Vagina (tissue), 2 donors: ENCODE results near the gene TNFAIP3. TPM values are rescaled to one million over a fixed set of nuclear protein-coding genes. Genes with fewer than 3 reads are reported as not detected.

Experiments
- DNase-seq, 2 donors: peaks; one replicate each; pipeline ENCODE4 v3.0.0-alpha.2; 2017; ENCODE audit errors: extremely low spot score in 2 of 2
- H3K27ac ChIP-seq: fragments of 200-600 bp; sonication (generic); one replicate; pipeline ENCODE4 v1.5.1; 2019
- H3K27me3 ChIP-seq: fragments of 200-600 bp; sonication (generic); one replicate; pipeline ENCODE4 v1.5.1; 2019
- H3K36me3 ChIP-seq, 2 donors: fragments of 200-600 bp; sonication (generic); one replicate each; pipeline ENCODE4 v1.5.1; 2017 to 2019
- H3K4me1 ChIP-seq: fragments of 200-600 bp; sonication (generic); one replicate; pipeline ENCODE4 v1.5.1; 2019
- H3K4me3 ChIP-seq, 2 donors: fragments of 200-600 bp; sonication (generic); 1 replicate in 1 of 2; 2 replicates in 1 of 2; pipeline ENCODE4 v1.5.1; 2016 to 2019
- H3K9me3 ChIP-seq: fragments of 200-600 bp; sonication (generic); one replicate; pipeline ENCODE4 v1.5.1; 2019
- POLR2A ChIP-seq, 2 donors: fragments of 450-650 bp; IDR thresholded peaks; one replicate each; pipeline ENCODE4 v1.6.1; 2017; ENCODE audit warnings: antibody characterized with exemption in 2 of 2, mild to moderate bottlenecking in 2 of 2, moderate library complexity in 2 of 2
- POLR2AphosphoS5 ChIP-seq, 2 donors: sonication (generic); formaldehyde crosslinking; IDR thresholded peaks; one replicate each; pipeline ENCODE4 v1.9.0; 2017; ENCODE audit warnings: antibody characterized with exemption in 2 of 2, mild to moderate bottlenecking in 2 of 2, low read depth in 1 of 2; ENCODE audit not compliant: insufficient read depth in 1 of 2
- intact Hi-C: fragments of 100-400 bp; cut with DNase I; formaldehyde crosslinking; loops from one replicate; pipeline ENCODE4 v1.15.1; 2023
- total RNA-seq: library from RNA; depleted of rRNA; stranded (reverse); fragments of >200 nt; gene quantifications from one replicate; pipeline ENCODE4 v1.2.3, GENCODE V29; 2016
- TF ChIP-seq, protein P1 (sequence below), 3 experiments: fragments of 450-650 bp in 2 of 3; fragments of 200-600 bp in 1 of 3; sonication (generic) in 1 of 3; IDR thresholded peaks; one replicate each; pipeline ENCODE4 v1.5.1; 2017 to 2019; ENCODE audit warnings: antibody characterized with exemption in 3 of 3, mild to moderate bottlenecking in 2 of 3, moderate library complexity in 2 of 3

TNFAIP3 gene
- total RNA-seq, 1 donor from 2014 or later: 28.5 TPM

DNA sequence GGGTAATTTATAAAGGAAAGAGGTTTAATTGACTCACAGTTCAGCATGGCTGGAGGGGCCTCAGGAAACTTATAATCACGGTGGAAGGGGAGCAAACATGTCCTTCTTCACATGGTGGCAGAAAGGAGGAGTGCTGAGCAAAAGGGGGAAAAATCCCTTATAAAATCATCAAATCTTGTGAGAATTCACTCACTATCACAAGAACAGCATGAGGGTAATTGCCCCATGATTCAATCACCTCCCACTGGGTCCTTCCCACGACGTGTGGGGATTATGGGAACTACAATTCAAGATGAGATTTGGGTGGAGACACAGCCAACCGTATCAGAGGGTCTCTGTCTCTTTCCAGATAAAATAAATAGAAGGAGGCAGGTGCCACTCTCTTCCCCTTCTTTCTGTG, 48.7 kb downstream of the TNFAIP3 start:
- no peak for DNase-seq
- Histone ChIP-seq H3K9me3 (no peaks in the 10 kb centered on the region), H3K36me3 (no peaks in the 10 kb centered on the region), H3K4me1 (no peaks in the 10 kb centered on the region), H3K27me3 (no peaks in the 10 kb centered on the region), H3K27ac (no peak overlapping the region), H3K4me3 (no peak overlapping the region)
- TF ChIP-seq POLR2AphosphoS5 (IDR thresholded peaks at IDR 0.05; ENCODE audit: insufficient read depth in 1 of 2, low read depth in 1 of 2) (no peak), POLR2A (IDR thresholded peaks at IDR 0.05) (no peak)
- TF ChIP-seq, protein P1, sequence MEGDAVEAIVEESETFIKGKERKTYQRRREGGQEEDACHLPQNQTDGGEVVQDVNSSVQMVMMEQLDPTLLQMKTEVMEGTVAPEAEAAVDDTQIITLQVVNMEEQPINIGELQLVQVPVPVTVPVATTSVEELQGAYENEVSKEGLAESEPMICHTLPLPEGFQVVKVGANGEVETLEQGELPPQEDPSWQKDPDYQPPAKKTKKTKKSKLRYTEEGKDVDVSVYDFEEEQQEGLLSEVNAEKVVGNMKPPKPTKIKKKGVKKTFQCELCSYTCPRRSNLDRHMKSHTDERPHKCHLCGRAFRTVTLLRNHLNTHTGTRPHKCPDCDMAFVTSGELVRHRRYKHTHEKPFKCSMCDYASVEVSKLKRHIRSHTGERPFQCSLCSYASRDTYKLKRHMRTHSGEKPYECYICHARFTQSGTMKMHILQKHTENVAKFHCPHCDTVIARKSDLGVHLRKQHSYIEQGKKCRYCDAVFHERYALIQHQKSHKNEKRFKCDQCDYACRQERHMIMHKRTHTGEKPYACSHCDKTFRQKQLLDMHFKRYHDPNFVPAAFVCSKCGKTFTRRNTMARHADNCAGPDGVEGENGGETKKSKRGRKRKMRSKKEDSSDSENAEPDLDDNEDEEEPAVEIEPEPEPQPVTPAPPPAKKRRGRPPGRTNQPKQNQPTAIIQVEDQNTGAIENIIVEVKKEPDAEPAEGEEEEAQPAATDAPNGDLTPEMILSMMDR (IDR thresholded peaks at IDR 0.05): no peak
- intact Hi-C loops: no loop called here

DNA sequence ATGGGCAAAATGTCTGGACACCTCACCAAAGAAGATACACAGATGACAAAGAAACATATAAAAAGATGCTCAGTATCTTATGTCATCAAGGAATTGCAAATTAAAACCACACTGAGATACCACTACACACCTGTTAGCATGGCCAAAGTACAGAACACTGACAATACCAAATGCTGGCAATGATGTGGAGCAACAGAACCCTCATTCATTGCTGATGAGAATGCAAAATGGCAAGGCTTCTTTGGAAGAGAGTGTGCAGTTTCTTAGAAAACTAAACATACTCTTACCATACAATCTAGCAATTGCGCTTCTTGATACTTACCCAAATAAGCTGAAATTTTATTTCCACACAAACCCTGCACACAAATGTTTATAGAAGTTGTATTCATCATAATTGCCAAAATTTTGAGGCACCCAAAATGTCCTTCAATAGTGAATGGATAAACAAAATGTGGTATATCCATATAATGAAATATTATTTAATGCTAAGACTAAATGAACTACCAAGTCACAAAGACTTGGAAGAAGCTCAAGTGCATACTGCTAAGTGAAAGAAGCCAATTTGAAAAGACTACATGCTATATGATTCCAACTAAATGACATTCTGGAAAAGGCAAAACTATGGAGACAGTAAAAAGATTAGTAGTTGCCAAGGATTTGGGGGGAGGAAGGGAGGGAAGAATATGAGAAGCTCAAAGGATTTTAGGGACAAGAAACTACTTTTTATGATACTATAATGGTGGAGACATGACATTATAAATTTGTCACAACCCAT, 50.7 kb downstream of the TNFAIP3 start:
- intact Hi-C loops: no loop called here

DNA sequence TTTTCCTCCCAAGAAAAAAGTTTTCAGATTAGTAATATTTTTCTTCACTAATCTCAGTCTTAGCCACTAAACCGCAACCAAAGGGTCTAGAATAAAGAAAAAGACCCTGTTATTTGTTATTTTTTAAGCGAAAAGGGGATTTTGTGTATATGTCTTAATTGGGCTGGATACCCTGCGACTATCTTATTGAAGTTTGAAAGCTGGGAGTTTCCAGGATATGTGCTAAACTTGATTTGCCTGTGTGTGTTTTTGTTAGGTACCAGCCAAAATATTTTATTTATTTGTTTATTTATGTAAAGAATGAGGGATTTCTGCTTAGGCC, 52.4 kb downstream of the TNFAIP3 start:
- H3K9me3 ChIP-seq: no peaks in the 10 kb centered on the region
- H3K27me3 ChIP-seq: no peaks in the 10 kb centered on the region
- TF ChIP-seq POLR2A (IDR thresholded peaks at IDR 0.05) (no peak), POLR2AphosphoS5 (IDR thresholded peaks at IDR 0.05; ENCODE audit: insufficient read depth in 1 of 2, low read depth in 1 of 2) (no peak)
- TF ChIP-seq, protein P1 (IDR thresholded peaks at IDR 0.05): no peak
- H3K27ac ChIP-seq: no peak overlapping the region
- H3K4me1 ChIP-seq: no peaks in the 10 kb centered on the region
- H3K4me3 ChIP-seq: no peak overlapping the region
- H3K36me3 ChIP-seq: no peaks in the 10 kb centered on the region
- intact Hi-C loops: no loop called here
- no peak for DNase-seq

More for the DNA sequence above, 50.7 kb downstream of the TNFAIP3 start:
- Histone ChIP-seq H3K27me3 (no peaks in the 10 kb centered on the region), H3K4me3 (no peak overlapping the region), H3K36me3 (no peaks in the 10 kb centered on the region), H3K9me3 (no peaks in the 10 kb centered on the region), H3K4me1 (no peaks in the 10 kb centered on the region), H3K27ac (no peak overlapping the region)
- TF ChIP-seq POLR2A (IDR thresholded peaks at IDR 0.05) (no peak), POLR2AphosphoS5 (IDR thresholded peaks at IDR 0.05; ENCODE audit: insufficient read depth in 1 of 2, low read depth in 1 of 2) (no peak)
- DNase-seq: no peak

DNA sequence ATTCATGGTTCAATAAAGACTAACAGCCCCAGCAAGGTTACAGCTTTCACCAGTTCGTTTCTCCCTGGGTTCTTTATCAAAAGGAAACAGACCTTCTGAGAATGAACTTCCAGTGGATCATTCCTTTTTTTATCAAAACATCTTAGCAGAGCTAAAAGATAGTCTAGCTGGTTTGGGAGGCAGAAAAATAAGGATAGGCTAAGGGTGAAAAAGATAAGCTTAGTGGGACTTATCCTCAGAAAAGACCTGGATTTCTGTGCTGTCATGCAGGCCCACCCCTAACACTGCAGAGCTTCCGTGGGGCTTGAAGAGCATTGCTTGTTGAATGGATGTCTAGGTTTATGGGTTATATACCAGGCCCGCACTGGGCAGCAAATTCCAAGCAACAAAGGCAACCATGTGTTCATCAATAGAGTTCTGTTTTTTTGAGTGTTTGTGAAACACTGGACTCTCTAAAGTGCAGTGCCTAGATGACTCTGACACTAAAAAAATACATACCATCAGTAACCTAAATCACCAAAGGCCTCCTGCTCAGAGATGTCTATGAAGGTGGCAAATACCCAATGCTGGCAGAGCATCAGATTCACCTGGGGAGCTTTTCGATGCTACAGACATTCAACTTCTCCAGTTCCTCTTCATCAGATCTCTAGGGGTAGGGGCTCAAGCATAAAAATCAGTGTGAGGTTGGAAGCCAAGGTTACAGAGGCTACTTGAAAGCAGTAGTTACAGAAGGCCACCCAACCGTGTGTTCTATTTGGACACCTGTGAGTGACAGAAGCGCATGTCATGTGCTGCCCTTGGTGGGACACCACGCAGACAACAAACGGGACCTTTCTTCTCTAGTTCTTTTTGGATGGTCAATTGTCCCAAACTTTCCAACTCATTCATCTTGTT, 53.0 kb downstream of the TNFAIP3 start:
- intact Hi-C loops: no loop called here
- H3K4me1 ChIP-seq: no peaks in the 10 kb centered on the region
- no peaks in the 10 kb centered on the region for H3K36me3 ChIP-seq

DNA sequence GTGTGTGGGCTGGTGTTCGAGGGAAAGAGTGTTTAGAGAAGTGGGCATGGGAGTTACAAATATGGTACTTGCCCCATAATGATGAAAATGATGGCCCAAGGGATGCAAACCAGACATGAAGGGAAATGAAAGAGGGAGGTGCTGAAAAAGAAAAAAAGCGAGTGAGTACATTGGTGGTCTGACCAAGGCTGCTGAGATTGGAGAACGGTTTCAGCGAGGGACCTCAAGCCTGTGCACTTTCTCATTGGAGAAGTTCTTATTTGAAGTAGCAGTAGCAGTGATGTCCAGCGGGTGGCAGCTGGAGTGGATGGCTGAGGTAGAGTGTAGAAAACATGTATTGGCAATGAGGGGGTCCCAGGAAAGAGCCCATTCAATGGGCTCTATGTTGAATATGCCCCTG, 54.8 kb downstream of the TNFAIP3 start:
- intact Hi-C loops: no loop called here

More for the DNA sequence above, 53.0 kb downstream of the TNFAIP3 start:
- no peak overlapping the region for H3K4me3 ChIP-seq
- H3K27me3 ChIP-seq: no peaks in the 10 kb centered on the region
- DNase-seq: no peak
- TF ChIP-seq, protein P1 (IDR thresholded peaks at IDR 0.05): no peak
- TF ChIP-seq POLR2A (IDR thresholded peaks at IDR 0.05): no peak
- TF ChIP-seq POLR2AphosphoS5 (IDR thresholded peaks at IDR 0.05; ENCODE audit: insufficient read depth in 1 of 2, low read depth in 1 of 2): no peak
- H3K9me3 ChIP-seq: no peaks in the 10 kb centered on the region
- no peak overlapping the region for H3K27ac ChIP-seq

More for the DNA sequence above, 54.8 kb downstream of the TNFAIP3 start:
- Histone ChIP-seq H3K4me3 (no peak overlapping the region), H3K27me3 (no peaks in the 10 kb centered on the region), H3K4me1 (peaks cover 12% of the 10 kb centered on the region), H3K9me3 (no peaks in the 10 kb centered on the region), H3K36me3 (no peaks in the 10 kb centered on the region), H3K27ac (no peak overlapping the region)
- DNase-seq: no peak
- no peak for TF ChIP-seq POLR2AphosphoS5 (IDR thresholded peaks at IDR 0.05; ENCODE audit: insufficient read depth in 1 of 2, low read depth in 1 of 2)
- TF ChIP-seq, protein P1 (IDR thresholded peaks at IDR 0.05): no peak
- no peak for TF ChIP-seq POLR2A (IDR thresholded peaks at IDR 0.05)
